ENCODE results near the gene ZNF883.
A peak's percentile ranks its signal among the peaks of the same experiment; 100 is the strongest.
"Not testable (repeated sequence)": the region's sequence is repeated elsewhere in the genome, so short reads cannot be mapped to it uniquely, and the experiment has no call there.

The ZNF883 gene

GRCh38 chr9:113011911-113012381, at the start of gene ZNF883:
Gene ZNF883, minus strand, starts transcription at chr9:113012192.
- peak; percentile 24 for DNase-seq

GRCh38 chr9:113061072-113061850, 49.3 kb upstream of the ZNF883 start:
- DNase-seq = not testable (repeated sequence)

- DNase-seq = peak; percentile 22
Observed at GRCh38 chr9:113059581-113060284, 47.7 kb upstream of the ZNF883 start.

GRCh38 chr9:113057193-113057592, 45.2 kb upstream of the ZNF883 start:
- no peak for DNase-seq

GRCh38 chr9:113056191-113057106, 44.5 kb upstream of the ZNF883 start, which contains the start of gene ZFP37:
Gene ZFP37, minus strand, starts transcription at chr9:113056724. Its CDS starts 36 bp downstream, at chr9:113056688.
- DNase-seq = peak; percentile 79

- DNase-seq = no peak
Observed at GRCh38 chr9:113042884-113043657, 31.1 kb upstream of the ZNF883 start.

- DNase-seq = no peak
Observed at GRCh38 chr9:113026200-113026599, 14.2 kb upstream of the ZNF883 start.

- no peak for DNase-seq
Observed at GRCh38 chr9:113018247-113018646, 6.3 kb upstream of the ZNF883 start.

- no peak for DNase-seq
Observed at GRCh38 chr9:113012492-113012891, 500 bp upstream of the ZNF883 start.

- no peak for DNase-seq
Observed at GRCh38 chr9:113005777-113006176, 6.2 kb downstream of the ZNF883 start.

GRCh38 chr9:112997236-112997941, 14.6 kb downstream of the ZNF883 start:
- DNase-seq = no peak

GRCh38 chr9:112971415-112971814, 40.6 kb downstream of the ZNF883 start:
- DNase-seq = no peak

- DNase-seq = no peak
Observed at GRCh38 chr9:112970939-112971338, 41.1 kb downstream of the ZNF883 start.

- DNase-seq = no peak
Observed at GRCh38 chr9:112969730-112970129, 42.3 kb downstream of the ZNF883 start.

- no peak for DNase-seq
Observed at GRCh38 chr9:112955550-112955949, 56.4 kb downstream of the ZNF883 start.

GRCh38 chr9:112945620-112946208, 66.3 kb downstream of the ZNF883 start:
- no peak for DNase-seq

- no peak for DNase-seq
Observed at GRCh38 chr9:112939418-112939817, 72.6 kb downstream of the ZNF883 start.

- no peak for DNase-seq
Observed at GRCh38 chr9:112933696-112934095, 78.3 kb downstream of the ZNF883 start.

- no peak for DNase-seq
Observed at GRCh38 chr9:112925058-112925641, 86.8 kb downstream of the ZNF883 start.

- DNase-seq = no peak
Observed at GRCh38 chr9:112921549-112921948, 90.4 kb downstream of the ZNF883 start.

GRCh38 chr9:112917987-112918362, 94.0 kb downstream of the ZNF883 start:
- no peak for DNase-seq

Measured in CD4-positive, alpha-beta T cell treated with Interleukin-10 for 1 hour (primary cell).